Brain microvascular endothelial cell (primary cell): ENCODE measurements around the gene DIS3L2.
A peak's percentile ranks its signal among the peaks of the same experiment; 100 is the strongest.
"Not testable (repeated sequence)": the region's sequence is repeated elsewhere in the genome, so short reads cannot be mapped to it uniquely, and the experiment has no call there.

Source experiments
- DNase-seq: peaks from one replicate; pipeline ENCODE4 v3.0.0-alpha.2; 2020
- H3K27ac ChIP-seq: fragments of 250-450 bp; sonication (Bioruptor Pico); 2 replicates; pipeline ENCODE4 v1.5.1; 2020; ENCODE audit warnings: mild to moderate bottlenecking, moderate library complexity
- H3K27me3 ChIP-seq: fragments of 250-450 bp; sonication (Bioruptor Pico); replicated peaks from 2 replicates; pipeline ENCODE4 v1.5.1; 2020; ENCODE audit warnings: mild to moderate bottlenecking
- H3K36me3 ChIP-seq: fragments of 250-450 bp; sonication (Bioruptor Pico); replicated peaks from 2 replicates; pipeline ENCODE4 v1.5.1; 2020; ENCODE audit warnings: mild to moderate bottlenecking
- H3K4me3 ChIP-seq: 2 replicates; pipeline ENCODE4 v1.5.1; 2011; ENCODE audit warnings: low read depth, mild to moderate bottlenecking, control low read depth, low read length, moderate library complexity
- CTCF ChIP-seq: IDR thresholded peaks from 2 replicates; pipeline ENCODE4 v1.5.1; 2011; ENCODE audit warnings: low read depth, mild to moderate bottlenecking, moderate library complexity, low read length, control low read depth, inconsistent platforms; ENCODE audit errors: missing control alignments
- in situ Hi-C: cut with HindIII; loops from 2 replicates; pipeline ENCODE4 v1.10.0; 2017; ENCODE audit warnings: low sequenced_read_pairs, low pct_ligation_motif_present

Gene DIS3L2

GRCh38 chr2:232162187-232162586 is 200.7 kb downstream of the DIS3L2 start:
- no peak for TF ChIP-seq CTCF
- no peak overlapping the region for H3K4me3 ChIP-seq
- no peaks in the 10 kb centered on the region for H3K36me3 ChIP-seq
- no peak overlapping the region for H3K27ac ChIP-seq
- H3K27me3 ChIP-seq: no peaks in the 10 kb centered on the region
- in situ Hi-C loops: no loop called here
- peak; percentile 31 for DNase-seq

GRCh38 chr2:232170396-232170795 is 208.9 kb downstream of the DIS3L2 start:
- no peak for TF ChIP-seq CTCF
- no peak overlapping the region for H3K4me3 ChIP-seq
- no peaks in the 10 kb centered on the region for H3K36me3 ChIP-seq
- H3K27ac ChIP-seq: no peak overlapping the region
- DNase-seq: no peak
- in situ Hi-C loops: no loop called here
- H3K27me3 ChIP-seq: no peaks in the 10 kb centered on the region

DNA sequence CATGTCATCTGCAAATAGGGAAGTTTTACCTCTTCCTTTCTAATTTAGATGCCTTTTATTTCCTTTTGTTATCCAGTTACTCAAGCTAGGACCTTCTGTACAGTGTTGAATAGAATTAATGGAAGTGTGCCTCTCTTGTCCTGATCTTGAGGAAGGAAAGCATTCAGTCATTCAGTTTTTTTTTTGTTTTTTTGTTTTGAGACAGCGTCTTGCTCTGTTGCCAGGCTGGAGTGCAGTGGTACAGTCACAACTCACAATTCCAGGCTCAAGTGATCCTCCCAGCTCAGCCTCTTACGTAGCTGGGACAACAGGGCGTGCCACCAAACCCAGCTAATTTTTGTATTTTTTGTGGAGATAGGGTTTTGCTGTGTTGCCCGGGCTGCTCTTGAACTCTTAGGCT is 213.1 kb downstream of the DIS3L2 start:
- Histone ChIP-seq H3K36me3 (no peaks in the 10 kb centered on the region), H3K27ac (no peak overlapping the region), H3K4me3 (no peak overlapping the region), H3K27me3 (no peaks in the 10 kb centered on the region)
- no peak for DNase-seq
- no peak for TF ChIP-seq CTCF
- in situ Hi-C loops: no loop called here

DNA sequence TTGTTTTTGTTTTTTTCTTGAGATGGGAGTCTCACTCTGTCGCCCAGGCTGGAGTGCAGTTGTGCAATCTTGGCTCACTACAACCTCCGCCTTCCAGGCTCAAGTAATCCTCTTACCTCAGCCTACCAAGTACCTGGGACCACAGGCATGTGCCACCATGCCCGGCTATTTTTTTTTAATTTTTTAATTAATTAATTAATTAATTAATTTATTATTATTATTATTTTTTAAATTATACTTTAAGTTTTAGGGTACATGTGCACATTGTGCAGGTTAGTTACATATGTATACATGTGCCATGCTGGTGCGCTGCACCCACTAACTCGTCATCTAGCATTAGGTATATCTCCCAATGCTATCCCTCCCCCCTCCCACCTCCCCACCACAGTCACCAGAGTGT is 215.1 kb downstream of the DIS3L2 start:
- in situ Hi-C loops, H3K27me3 ChIP-seq, H3K27ac ChIP-seq, H3K4me3 ChIP-seq, H3K36me3 ChIP-seq, DNase-seq: not testable (repeated sequence)

DNA sequence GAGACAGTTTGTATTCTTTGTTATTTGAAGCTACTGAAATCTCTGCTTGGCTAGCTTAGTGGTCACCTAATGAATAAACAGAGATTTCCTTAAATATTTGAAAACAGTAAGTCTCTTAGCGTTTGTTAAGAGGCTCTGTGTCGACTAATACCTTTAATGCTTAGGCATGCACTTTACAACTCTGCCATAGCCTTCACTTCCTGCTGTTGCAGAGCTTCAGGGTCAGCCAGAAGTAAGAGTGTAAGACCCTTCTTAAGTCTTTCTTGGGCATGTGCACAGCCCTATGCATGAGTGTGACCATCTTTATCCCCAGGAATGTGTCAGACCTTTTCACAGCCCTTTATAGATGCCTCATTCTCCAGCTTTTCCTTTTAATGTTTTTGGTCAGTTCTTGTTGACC is 221.8 kb downstream of the DIS3L2 start:
- no peak for DNase-seq
- Histone ChIP-seq H3K27ac (no peak overlapping the region), H3K36me3 (no peaks in the 10 kb centered on the region), H3K27me3 (no peaks in the 10 kb centered on the region), H3K4me3 (no peak overlapping the region)
- in situ Hi-C loops: no loop called here
- no peak for TF ChIP-seq CTCF

- Histone ChIP-seq H3K36me3 (no peaks in the 10 kb centered on the region), H3K27ac (no peak overlapping the region), H3K4me3 (no peak overlapping the region), H3K27me3 (no peaks in the 10 kb centered on the region)
- in situ Hi-C loops: no loop called here
- no peak for TF ChIP-seq CTCF
- no peak for DNase-seq
Measured at GRCh38 chr2:232184346-232184745, 222.8 kb downstream of the DIS3L2 start.
